NCI-H526 (cell line): ENCODE measurements around the gene BAIAP2L2.
A peak's percentile ranks its signal among the peaks of the same experiment; 100 is the strongest.
"Not testable (repeated sequence)": the region's sequence is repeated elsewhere in the genome, so short reads cannot be mapped to it uniquely, and the experiment has no call there.

ENCODE experiments used
- DNase-seq, 2 experiments: peaks; one replicate each; lab custom pipeline; 2025; lab: John Stamatoyannopoulos, UW

Gene BAIAP2L2

GRCh38 chr22:38127869-38128268 is 17.4 kb upstream of the BAIAP2L2 start:
- no peak for DNase-seq

GRCh38 chr22:38126928-38127668 is 16.6 kb upstream of the BAIAP2L2 start:
- no peak for DNase-seq

GRCh38 chr22:38125751-38126201 is 15.3 kb upstream of the BAIAP2L2 start:
- DNase-seq: no peak

GRCh38 chr22:38125038-38125610 is 14.6 kb upstream of the BAIAP2L2 start:
- no peak for DNase-seq

DNA sequence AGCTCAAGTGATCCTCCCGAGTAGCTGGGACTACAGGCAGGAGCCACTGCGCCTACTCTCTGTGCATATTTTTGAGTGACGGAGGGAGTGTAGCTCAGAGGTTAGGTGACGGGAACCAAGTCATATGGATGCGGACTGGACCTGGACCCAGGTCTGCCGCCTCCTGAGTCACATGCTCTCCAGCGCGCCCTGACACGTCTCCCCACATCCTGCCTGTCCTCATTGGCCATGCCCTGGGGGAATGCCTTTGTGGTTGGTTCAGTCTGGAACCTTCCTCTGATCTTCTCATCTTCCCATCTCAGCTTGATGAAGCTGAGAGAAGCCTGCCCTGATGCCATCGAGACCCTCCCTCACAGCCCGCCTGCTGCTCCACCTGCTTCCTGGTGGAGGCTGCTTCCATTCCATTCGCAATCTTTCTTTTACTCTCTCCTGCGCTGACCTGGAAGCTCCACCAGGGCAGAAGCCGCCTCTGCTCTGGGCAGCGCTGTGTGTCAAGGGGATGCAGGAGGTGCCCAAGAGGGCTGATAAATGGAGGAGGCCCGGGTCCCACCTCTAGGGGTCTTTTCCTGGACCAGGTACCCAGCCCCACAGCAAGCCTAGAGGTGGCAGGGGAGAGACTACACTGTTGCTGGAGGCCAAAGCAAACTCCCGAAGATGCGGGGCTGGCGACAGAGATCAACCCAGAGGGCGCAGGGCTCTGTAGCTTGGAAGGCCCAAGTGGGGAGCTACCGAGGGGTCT is 13.9 kb upstream of the BAIAP2L2 start:
- DNase-seq: no peak

DNA sequence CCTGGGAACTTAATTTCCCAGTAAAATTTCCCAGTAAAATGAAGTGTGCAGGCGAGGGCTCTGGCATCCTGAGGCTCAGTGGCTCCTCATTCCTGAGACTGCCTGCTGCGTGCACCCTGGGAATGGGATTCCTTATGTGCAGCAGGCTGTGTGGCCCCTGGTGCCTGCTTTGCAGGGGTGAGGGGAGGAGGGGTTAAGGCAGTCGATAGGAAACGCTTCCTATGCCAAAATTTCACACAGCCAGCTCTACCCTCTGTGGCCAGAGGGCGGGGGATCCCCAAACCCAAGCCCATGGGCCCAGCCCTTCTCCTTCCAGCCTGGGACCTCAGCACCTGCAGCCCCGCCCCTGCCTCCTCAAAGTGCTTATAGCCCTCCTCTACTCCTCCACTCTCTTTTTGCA is 12.1 kb upstream of the BAIAP2L2 start:
- DNase-seq: peak in 1 of 2 experiments; percentile 34

GRCh38 chr22:38120359-38121110 is 10.1 kb upstream of the BAIAP2L2 start:
- DNase-seq: no peak

GRCh38 chr22:38118747-38119146 is 8.3 kb upstream of the BAIAP2L2 start:
- DNase-seq: not testable (repeated sequence)

DNA sequence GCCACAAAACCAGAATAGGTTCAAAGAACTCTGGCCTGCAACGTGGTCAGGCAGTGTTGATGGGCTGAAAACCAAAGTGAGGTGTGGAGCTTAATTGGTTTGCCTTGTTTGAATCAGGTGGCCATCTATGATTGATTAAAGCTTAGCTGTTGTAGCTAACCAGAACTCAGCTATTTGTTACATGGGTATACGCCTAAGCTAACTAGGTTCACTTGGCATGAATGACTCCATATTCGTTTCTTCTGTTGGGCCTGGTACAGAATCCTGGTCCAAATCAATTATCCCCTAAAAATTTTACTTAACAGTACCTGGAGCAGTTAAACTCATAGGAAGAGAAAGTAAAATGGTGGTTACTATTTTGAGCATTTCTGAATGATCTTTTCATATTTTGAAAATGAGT is 7.7 kb upstream of the BAIAP2L2 start:
- no peak for DNase-seq

DNA sequence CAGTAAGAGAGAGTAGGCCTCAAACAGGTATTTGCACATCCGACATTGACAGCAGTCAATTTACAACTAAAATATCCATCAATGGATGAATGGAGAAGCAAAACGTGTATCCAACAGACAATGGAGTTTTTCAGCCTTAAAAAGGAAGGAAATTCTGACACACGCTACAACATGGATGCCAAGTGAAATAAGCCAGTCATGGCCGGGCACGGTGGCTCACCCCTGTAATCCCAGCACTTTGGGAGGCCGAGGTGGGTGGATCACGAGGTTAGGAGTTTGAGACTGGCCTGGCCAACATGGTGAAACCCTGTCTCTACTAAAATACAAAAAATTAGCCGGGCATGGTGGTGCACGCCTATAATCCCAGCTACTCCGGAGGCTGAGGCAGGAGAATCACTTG is 7.1 kb upstream of the BAIAP2L2 start:
- not testable (repeated sequence) for DNase-seq

- no peak for DNase-seq
These were observed 5.1 kb upstream of the BAIAP2L2 start for GRCh38 chr22:38115423-38116205.

- peak; percentile 48 to 88 for DNase-seq
These were observed 4.3 kb upstream of the BAIAP2L2 start for GRCh38 chr22:38114484-38115398.

DNA sequence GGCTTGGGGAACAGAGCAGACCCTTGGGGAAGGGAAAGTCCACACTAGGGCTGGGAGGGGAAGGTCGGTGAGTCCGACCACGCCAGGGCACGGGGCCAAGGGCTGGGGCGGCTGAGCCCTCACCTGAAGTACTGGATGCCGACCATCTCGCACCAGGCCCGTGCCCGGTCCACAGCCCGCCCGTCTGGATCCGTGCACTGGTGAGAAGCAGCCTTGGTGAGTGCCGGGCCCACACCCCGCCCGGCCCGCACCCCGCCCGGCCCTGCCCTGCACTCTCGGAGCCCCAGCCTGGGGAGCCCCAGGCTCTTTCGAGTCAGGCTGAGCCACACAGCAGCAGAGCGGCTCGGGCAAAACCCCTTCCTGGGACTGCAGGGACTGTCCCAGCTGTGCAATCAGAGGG is 1.9 kb upstream of the BAIAP2L2 start:
- no peak for DNase-seq

DNA sequence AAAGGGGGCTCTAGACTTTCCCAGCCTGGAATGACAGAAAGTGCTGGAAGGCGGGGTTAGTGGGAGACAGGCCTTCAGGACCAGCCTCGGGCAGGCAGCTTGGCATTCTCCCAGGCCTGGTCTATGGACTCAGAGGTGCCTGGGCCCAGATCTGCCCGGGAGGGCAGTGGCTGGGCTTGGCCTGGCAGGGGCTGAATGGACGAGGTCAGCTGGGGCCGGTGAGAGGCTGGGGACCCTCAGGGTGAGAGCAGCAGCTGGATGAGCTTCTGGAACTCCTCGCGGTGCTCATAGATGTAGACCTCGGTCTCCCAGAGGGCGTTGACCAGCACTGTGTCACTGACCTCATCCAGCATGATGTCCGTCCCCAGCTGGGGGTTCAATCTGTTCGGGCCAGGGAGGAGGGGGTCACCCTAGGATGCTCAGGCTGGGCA is 1.5 kb upstream of the BAIAP2L2 start:
- no peak for DNase-seq

DNA sequence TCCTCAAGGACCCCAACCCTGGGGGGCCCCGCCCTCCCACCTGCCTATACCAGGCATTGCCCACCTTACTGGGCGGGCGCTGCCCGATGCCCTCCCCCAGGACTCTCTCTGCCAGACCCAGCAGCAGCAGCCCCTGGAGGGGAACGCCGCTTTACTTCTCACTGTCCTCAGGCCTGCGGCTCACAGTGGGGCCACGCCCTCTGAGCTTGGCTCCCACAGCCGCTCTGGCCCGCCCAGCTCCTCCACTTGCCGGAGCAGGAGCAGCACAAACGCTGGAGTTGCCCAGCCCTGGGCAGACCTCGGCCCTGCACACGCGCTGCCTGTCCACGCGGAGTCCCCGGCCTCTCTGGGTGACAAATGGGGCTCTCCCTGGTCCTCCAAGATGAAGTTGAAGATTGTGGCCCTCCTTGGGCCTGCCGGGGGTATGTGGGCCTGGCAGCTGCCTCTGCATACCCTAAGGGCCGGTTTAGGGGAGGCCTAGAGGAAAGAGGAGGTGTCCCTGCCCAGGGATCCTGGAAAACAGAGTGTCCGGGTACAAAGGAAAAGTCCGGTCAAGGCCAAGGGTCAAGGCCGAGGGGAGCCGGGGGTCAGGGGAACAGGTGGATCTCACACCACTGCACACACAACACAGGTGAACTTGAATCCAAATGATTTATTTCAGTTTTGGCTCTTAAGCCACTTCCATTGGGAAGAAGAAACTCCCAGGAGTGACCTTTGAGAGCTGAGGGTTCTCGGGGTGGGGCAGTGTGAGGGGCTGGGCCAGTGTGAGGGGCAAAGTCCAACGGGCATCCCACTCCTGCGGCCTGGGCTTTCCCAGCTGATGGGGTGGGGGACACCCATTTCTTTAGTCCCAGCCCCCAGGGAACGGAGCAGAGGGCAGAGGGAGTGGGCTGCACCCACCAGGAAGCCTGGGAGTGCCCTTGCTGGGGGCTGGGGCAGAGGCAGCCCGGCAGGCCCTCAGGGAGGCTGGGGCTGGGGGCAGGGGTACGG is 674 bp upstream of the BAIAP2L2 start:
- peak; percentile 24 to 73 for DNase-seq

GRCh38 chr22:38109371-38110001 is 998 bp downstream of the BAIAP2L2 start:
- DNase-seq: no peak

DNA sequence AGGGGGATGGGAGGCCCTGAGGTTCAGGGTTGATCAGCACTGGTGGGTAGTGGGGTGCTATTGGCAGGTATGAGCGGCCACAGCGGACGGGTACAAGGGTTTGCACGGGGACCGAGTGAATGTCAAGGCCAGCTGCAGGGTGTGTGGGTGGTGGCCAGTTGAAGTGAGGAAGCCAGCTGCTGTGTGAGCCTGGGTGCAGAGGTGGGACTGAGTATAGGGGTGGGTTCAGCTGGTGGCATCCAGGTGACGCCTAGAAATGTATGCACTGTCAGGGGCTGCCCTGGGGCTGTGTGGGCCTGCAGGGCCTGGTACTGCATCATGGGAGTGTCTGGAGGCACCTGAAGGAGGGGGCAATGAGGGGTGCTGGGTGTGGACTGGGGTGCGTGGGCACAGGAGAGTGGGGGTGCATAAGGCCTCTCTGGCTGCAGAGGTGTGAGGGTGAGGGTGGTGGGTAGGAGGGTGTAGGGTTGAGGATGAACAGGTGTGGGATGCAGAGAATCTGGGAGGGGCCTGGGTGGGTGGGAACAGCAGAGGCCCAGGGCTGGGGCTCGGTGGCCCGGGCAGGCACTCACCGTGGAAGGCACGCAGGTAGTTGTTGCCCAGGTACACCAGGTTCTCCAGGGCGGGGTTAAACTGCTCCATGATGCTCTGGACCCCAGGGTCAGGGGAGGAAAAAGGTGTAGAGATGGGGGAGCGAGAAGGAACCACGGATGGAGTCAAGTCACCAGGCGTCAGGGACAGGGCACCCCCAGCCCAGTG is 1.7 kb downstream of the BAIAP2L2 start:
- no peak for DNase-seq
